ENCODE data around the gene WDR4.

WDR4 gene

DNA sequence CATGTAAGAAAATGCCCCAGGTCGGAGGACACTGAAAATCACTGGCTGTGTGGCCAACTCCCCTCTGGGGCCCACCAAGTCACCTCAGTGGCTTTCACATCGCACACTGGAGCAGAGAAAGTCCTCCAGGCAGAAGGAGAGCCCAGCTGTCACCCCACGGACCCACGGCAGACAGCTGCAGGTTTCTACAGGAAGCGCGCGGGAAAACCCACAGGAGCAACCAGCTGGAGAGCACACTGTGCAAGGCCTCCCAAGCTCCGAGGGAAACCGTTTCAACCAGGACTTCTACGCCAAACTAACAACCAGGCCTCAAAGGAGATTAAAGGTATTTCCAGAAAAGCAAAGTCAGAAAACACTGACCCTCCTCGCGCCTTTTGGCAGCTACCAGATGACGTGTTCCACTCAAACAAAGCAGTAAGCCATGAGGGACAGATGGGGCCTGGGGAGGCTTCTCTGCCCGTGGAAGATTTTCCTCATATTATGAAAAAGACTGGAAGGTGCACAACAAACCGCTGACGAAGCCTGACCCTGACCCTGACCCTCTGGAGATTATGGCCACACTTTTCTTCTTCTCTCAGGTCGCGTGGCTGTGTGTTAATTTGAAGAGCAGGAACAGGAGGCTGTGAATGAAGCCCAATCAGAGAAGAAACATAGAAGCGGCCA lies 21.0 kb downstream of the WDR4 start:
- no peak overlapping the region for H3K4me3 ChIP-seq (ENCODE audit: low read length)
- TF ChIP-seq, protein P1, sequence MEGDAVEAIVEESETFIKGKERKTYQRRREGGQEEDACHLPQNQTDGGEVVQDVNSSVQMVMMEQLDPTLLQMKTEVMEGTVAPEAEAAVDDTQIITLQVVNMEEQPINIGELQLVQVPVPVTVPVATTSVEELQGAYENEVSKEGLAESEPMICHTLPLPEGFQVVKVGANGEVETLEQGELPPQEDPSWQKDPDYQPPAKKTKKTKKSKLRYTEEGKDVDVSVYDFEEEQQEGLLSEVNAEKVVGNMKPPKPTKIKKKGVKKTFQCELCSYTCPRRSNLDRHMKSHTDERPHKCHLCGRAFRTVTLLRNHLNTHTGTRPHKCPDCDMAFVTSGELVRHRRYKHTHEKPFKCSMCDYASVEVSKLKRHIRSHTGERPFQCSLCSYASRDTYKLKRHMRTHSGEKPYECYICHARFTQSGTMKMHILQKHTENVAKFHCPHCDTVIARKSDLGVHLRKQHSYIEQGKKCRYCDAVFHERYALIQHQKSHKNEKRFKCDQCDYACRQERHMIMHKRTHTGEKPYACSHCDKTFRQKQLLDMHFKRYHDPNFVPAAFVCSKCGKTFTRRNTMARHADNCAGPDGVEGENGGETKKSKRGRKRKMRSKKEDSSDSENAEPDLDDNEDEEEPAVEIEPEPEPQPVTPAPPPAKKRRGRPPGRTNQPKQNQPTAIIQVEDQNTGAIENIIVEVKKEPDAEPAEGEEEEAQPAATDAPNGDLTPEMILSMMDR (conservative IDR thresholded peaks at IDR 0.05; ENCODE audit: low read length) = no peak
- DNase-seq (ENCODE audit: low read depth) = no peak

DNA sequence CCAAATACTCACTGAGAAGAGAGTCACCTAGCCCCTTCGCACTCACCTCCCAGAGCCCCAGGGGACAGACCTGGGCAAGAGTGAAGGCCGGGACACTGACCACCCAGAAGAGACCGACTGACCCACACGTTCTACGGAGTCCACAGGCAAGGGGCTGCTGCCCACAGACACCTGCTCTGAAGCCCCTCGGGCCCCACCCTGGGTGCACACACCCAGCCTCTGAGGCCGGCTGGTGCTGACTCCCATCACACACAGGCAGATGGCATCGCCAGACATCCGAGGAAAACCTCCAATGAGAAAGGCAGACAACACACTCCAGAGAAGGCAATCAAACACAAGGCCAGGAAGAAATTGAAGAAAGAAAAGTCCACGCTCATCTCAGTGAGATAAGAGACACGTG lies 22.1 kb downstream of the WDR4 start:
- TF ChIP-seq, protein P1 (conservative IDR thresholded peaks at IDR 0.05; ENCODE audit: low read length) = no peak
- H3K4me3 ChIP-seq (ENCODE audit: low read length) = no peak overlapping the region
- DNase-seq (ENCODE audit: low read depth) = no peak

DNA sequence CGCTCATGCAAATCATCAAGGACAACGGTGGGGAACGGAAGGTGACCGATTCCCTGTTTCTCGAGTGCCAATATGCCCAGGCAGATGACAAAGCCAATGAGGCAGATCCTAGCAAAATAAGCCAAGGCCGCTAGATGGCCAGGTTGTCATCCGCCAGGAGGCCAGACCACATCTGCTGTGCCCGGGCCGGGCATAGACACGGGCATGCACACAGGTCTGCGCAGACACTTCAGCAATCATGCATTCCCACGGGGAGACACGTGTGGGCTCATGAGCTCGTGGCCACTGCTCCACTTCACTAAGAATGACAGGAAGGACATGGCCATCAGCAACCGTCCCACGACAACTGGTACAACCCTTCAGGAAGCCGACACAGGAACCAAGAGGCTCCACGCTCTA lies 23.4 kb downstream of the WDR4 start:
- DNase-seq (ENCODE audit: low read depth) = no peak
- TF ChIP-seq, protein P1 (conservative IDR thresholded peaks at IDR 0.05; ENCODE audit: low read length) = no peak
- no peak overlapping the region for H3K4me3 ChIP-seq (ENCODE audit: low read length)

DNA sequence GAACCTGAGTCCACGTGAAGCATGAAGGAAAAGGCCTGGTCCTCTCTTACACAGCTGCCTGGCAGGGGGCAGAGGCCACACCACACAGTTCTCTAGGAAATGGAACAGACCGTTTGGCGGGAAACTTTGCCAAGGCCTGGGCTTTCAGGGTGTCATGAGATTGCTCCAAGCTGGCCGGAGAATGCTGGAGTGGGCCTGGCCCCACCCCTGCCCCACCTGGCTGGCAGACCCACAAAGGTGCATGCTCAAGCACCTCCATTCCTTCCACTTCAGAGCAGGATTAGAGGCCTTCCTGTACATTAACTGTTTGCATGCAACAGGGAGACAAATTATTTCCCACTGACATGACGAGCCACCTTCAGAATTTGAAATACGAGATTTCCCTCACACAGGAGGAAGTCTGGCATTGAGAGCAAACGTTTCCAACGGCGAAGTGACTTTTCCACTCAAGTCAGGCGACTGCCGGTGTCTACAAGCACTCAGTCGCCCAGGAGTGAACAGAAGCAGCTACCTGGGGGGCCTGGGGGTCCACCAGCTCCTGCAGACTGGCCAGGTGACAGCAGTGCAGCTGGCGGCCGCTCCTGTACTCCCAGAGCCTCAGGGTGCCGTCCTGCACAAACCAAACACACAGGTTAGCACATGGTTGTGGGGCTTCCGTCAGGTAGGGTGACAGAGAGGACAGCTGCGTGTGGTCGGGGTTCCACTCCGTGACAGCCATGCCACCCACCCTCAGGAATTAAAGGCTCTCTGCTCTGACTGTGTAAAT lies 24.0 kb downstream of the WDR4 start:
- TF ChIP-seq, protein P1 (conservative IDR thresholded peaks at IDR 0.05; ENCODE audit: low read length) = no peak
- H3K4me3 ChIP-seq (ENCODE audit: low read length) = no peak overlapping the region
- DNase-seq (ENCODE audit: low read depth) = no peak

DNA sequence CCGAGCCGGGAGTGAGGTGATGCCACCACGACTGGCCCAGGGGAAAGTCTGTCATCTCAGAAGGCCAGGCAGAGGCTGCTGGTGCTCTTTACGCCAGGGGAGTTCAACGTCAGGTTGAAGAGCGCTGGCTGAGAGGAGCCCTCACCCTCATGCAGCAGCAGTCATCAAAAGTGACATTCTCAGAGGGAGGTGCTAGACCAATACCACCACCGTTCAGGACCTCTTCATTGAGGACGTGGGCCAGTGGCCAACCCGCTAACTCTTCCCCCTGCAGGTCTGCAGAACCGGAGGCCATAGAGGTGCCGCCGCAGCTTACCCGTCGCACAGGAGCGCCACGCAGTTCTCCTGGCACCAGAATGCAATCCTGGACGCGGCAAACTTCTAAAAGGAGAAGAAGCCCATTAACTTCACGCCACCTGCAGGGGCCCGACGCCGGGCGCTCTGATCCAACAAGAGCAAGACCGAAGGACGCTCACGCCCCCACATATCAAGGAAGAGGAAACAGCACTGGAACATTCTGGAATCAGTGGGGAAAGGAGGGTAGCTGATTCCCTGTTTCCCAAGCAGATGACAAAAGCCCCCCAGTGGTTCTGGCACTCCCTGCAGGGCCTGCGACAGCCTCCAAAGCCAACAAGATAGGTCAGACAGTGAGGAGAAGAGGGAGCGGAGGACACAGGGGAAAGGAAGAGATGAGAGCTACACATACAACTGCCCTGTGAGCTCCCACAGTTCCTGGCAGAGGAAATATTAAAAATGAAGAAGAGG lies 24.9 kb downstream of the WDR4 start:
- no peak overlapping the region for H3K4me3 ChIP-seq (ENCODE audit: low read length)
- DNase-seq (ENCODE audit: low read depth) = no peak
- TF ChIP-seq, protein P1 (conservative IDR thresholded peaks at IDR 0.05; ENCODE audit: low read length) = no peak

DNA sequence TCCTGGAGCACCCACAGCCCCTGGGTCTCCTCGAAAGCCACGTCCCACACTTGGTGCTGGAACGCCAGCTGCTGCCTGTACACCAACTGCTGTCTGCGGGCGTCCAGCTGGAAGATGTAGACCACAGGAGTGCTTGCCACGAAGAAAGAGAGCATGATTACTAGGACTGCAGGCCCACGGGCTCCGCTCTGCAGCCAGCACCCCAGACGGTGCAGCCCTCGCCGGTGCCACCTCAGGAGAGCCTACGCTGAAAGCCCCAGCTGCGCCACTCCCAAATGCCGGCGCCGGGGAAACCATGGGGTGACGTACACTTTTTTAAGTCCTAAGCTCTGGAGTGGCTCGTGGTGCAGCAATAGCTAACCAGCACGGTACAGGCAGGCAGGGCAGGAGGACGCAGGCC lies 25.7 kb downstream of the WDR4 start:
- no peak for DNase-seq (ENCODE audit: low read depth)
- H3K4me3 ChIP-seq (ENCODE audit: low read length) = no peak overlapping the region
- TF ChIP-seq, protein P1 (conservative IDR thresholded peaks at IDR 0.05; ENCODE audit: low read length) = no peak
